Measurements from ENCODE around the gene IFITM10.
"Not testable (repeated sequence)": the region's sequence is repeated elsewhere in the genome, so short reads cannot be mapped to it uniquely, and the experiment has no call there.

The IFITM10 gene

GRCh38 chr11:1690167-1691025 is 60.0 kb downstream of the IFITM10 start:
- no peak for DNase-seq (ENCODE audit: low read depth)

- not testable (repeated sequence) for DNase-seq (ENCODE audit: low read depth)
Measured at GRCh38 chr11:1689250-1690166, 60.9 kb downstream of the IFITM10 start.

DNA sequence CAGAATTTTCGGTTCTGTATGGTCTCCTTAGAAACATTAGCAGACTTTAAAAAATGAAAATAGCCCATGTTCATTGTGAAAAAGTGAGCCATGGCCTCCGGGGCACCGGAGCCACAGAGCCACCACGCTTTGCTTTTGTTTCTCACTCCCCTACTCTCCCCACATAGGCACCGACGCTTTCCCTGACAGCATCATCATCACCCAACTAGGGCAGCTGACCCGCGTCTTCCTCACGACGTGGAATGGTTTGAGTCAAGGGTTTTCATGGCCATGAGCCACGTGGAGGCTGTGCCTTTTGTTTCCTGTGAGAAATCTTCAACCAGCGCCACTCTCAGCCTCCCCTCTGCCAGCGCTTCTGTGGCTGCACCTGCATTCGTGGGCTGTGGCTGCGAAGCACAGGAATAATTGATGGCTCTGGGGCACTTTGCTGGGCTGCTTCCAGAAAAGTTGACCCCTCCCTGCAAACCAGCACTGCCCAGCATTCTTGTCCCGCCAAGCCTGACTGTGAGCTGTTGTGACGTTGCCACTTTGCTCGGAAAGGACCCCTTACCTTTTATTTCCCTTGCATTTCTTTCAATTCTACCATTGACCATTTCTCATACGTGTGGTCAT is 62.0 kb downstream of the IFITM10 start:
- DNase-seq (ENCODE audit: low read depth), result not testable (repeated sequence)

DNA sequence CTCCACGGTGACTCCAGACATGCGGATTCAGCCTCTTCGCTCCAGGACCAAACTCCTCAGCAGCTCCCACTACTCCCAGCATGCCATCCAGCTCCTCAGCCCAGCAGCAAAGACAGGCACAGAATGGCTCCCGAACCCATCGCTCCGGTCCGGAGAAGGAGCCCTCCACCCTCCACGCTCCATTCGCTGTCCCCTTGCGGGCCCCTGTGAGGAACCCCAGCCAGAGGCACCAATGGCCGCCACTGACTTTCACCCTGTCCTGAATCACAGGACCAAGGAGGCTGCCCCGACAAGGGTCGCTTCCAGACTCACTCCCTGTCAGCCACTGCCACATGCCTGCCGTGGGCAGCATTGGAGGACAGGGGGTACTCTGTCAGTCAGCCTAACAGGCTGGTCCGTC is 64.2 kb downstream of the IFITM10 start:
- DNase-seq (ENCODE audit: low read depth), result not testable (repeated sequence)

DNA sequence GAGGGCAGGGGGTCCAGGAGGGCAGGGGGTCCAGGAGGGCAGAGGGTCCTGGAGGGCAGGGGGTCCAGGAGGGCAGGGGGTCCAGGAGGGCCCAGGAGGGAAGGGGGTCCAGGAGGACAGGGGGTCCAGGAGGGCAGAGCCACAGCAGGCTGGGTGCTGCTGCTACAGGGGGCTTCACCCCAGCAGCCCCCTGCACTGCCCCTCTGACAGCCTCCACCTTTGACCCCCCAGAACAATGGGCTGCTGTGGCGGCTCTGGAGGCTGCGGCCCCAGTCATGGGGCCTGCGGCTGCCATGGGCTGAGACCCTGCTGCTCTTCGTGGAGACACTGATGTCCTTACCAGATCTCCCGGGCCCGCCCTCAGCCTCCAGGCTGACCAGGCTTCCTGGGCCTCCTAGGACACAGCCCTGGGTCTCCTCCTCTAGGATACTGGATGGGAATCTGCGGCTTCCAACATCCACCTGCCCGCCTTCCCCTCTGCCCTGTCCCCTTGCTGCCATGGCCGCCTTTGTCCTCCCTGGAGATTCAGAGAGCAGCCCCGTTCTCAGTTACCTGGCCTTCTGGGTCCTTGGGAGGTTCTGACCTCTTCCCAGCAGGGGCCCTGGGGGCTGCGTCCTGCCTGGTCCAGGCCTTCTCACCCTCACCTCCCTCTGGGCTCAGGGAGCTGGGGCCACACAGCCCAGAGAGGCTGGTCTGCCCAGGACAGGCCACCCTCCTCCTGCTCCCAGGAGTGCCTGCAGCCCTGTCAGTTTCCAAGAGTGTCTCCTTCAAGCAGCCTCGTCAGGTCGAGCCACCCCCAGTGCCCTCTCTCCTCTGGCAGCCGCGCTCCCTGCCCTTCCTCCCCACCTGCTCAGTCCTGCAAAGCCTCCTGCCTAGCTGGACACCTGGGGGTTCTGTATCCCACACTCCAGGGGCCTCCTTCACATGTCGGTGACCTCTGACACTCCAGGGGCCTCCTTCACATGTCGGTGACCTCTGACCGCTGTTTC is 65.2 kb downstream of the IFITM10 start:
- not testable (repeated sequence) for DNase-seq (ENCODE audit: low read depth)

DNA sequence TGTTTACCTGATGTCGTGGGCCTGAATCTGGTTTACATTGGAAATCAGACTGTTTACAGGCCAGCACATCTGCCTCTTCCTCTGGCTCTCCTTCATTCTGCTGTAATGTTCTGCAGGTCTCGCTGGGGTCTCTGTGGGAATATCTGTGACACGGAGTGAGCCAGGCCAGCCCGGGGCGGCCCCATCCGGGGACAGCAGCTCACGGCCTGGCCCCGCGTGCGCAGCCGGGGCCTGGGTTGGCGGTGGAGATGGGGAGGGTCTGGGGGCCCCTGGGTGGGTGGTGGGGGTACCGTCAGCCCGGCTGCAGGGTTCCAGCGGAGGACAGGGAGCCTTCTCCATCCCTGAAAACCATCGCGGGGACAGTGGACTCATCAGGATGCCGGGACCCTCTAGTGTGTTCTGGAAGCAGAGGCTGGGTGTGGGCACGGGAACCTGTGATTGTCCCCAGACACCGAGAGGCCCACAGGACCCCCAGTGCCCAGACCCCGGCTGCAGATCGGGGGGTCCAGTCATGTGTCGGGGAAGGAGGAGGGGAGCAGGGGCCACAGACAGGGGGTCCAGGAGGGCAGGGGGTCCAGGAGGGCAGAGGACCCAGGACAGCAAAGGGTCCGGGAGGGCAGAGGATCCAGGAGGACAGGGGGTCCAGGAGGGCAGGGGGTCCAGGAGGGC is 66.4 kb downstream of the IFITM10 start:
- not testable (repeated sequence) for DNase-seq (ENCODE audit: low read depth)

DNA sequence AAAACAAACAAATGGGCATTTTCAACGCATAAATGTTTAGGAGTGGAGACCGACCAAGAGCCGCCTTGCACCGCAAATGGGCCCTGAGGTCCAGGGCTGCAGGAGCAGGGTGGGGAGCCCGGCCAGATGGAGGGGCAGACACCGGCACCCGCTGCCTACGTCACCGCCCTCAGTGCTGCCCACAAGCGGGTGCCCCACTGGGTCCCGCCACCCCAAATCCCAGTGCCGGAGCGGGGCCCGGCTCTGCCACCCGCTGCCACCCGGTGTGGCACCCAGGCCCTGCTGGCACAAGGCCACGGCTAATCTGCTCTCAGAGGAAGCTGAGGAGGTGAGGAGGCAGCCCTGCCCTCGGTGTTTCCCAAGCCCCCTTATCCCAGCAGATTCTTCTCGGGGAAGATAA is 67.2 kb downstream of the IFITM10 start:
- not testable (repeated sequence) for DNase-seq (ENCODE audit: low read depth)

Data from stromal cell of bone marrow (primary cell).